Fibroblast of upper back skin (primary cell): ENCODE measurements around the gene DOK6.

Experiments used
- DNase-seq: peaks from one replicate; pipeline ENCODE4 v3.0.0-alpha.2; 2013

Gene DOK6

GRCh38 chr18:69879051-69879450 lies 478.4 kb downstream of the DOK6 start:
- DNase-seq: peak; percentile 17

- DNase-seq: no peak
Measured at GRCh38 chr18:69880083-69880482, 479.4 kb downstream of the DOK6 start.

- DNase-seq: no peak
Measured at GRCh38 chr18:69882965-69883668, 482.4 kb downstream of the DOK6 start.

- no peak for DNase-seq
Measured at GRCh38 chr18:69883781-69884180, 483.1 kb downstream of the DOK6 start.

GRCh38 chr18:69885355-69885754 lies 484.7 kb downstream of the DOK6 start:
- no peak for DNase-seq

GRCh38 chr18:69885841-69886531 lies 485.3 kb downstream of the DOK6 start:
- DNase-seq: no peak

GRCh38 chr18:69887256-69887655 lies 486.6 kb downstream of the DOK6 start:
- DNase-seq: no peak

- DNase-seq: no peak
Measured at GRCh38 chr18:69889009-69889408, 488.3 kb downstream of the DOK6 start.

- DNase-seq: no peak
Measured at GRCh38 chr18:69890558-69890957, 489.9 kb downstream of the DOK6 start.

- no peak for DNase-seq
Measured at GRCh38 chr18:69894467-69894866, 493.8 kb downstream of the DOK6 start.

GRCh38 chr18:69895066-69896047 lies 494.7 kb downstream of the DOK6 start:
- no peak for DNase-seq

- DNase-seq: no peak
Measured at GRCh38 chr18:69897397-69898108, 496.9 kb downstream of the DOK6 start.

GRCh38 chr18:69898241-69898861 lies 497.7 kb downstream of the DOK6 start:
- DNase-seq: no peak
